Right lobe of liver (tissue), 4 donors: ENCODE data around the gene ADAM23.

Experiments
- POLR2A ChIP-seq: fragments of 450-650 bp; IDR thresholded peaks from one replicate; pipeline ENCODE4 v1.6.1; 2017; ENCODE audit warnings: antibody characterized with exemption, mild to moderate bottlenecking
- TF ChIP-seq, protein P1 (sequence below), 4 donors: fragments of 200-600 bp in 3 of 4; fragments of 450-650 bp in 1 of 4; IDR thresholded peaks; one replicate each; pipeline versions ENCODE4 v1.5.1 to v1.8.0; 2016 to 2022; ENCODE audit warnings: antibody characterized with exemption in 4 of 4, mild to moderate bottlenecking in 2 of 4
- donor health status: DM: no; HTN: no; CAD: no.
- donor health status: DM: no; HTN: no; CAD: no.
- donor health status: DM: no; HTN: yes; CAD: no.

- TF ChIP-seq, protein P1, sequence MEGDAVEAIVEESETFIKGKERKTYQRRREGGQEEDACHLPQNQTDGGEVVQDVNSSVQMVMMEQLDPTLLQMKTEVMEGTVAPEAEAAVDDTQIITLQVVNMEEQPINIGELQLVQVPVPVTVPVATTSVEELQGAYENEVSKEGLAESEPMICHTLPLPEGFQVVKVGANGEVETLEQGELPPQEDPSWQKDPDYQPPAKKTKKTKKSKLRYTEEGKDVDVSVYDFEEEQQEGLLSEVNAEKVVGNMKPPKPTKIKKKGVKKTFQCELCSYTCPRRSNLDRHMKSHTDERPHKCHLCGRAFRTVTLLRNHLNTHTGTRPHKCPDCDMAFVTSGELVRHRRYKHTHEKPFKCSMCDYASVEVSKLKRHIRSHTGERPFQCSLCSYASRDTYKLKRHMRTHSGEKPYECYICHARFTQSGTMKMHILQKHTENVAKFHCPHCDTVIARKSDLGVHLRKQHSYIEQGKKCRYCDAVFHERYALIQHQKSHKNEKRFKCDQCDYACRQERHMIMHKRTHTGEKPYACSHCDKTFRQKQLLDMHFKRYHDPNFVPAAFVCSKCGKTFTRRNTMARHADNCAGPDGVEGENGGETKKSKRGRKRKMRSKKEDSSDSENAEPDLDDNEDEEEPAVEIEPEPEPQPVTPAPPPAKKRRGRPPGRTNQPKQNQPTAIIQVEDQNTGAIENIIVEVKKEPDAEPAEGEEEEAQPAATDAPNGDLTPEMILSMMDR (IDR thresholded peaks at IDR 0.05), result no peak
- no peak for TF ChIP-seq POLR2A
Measured at GRCh38 chr2:206647985-206648384, 204.7 kb downstream of the ADAM23 start.
